Hepatocyte (in vitro differentiated cells): ENCODE results near the gene PAPPA.

Experiments
- EZH2 ChIP-seq: fragments of 200-600 bp; sonication (generic); IDR thresholded peaks from 2 replicates; pipeline ENCODE4 v1.6.1; 2016; ENCODE audit warnings: antibody characterized with exemption, mild to moderate bottlenecking, borderline replicate concordance
- EZH2phosphoT487 ChIP-seq: fragments of 200-600 bp; sonication (generic); IDR thresholded peaks from one replicate; pipeline ENCODE4 v1.6.1; 2018; ENCODE audit warnings: antibody characterized with exemption, mild to moderate bottlenecking, low read depth, moderate library complexity; ENCODE audit not compliant: unreplicated experiment, severe bottlenecking
- TF ChIP-seq, protein P1 (sequence below): fragments of 200-600 bp; sonication (generic); IDR thresholded peaks from 2 replicates; pipeline ENCODE4 v1.5.1; 2016; ENCODE audit warnings: antibody characterized with exemption, mild to moderate bottlenecking; ENCODE audit not compliant: poor library complexity

DNA sequence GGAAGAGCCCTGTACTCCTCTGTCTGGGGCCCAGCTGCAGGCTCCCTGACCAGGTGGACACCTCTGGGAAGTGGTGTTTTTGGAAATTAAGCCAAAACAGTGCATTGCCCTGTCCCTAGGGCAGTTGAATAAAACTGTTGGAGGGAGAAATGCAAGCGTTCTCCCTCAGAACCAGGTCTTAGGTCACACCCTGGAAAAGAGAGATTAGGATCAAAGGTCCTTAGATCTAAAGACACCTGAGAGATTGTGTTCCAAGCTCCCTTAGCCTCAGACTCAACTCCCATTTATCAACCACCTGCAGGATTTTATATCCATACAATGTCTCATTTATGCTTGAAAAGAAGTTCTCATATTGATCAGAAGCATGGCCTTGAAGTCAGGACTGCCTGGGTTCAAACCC is 64.8 kb downstream of the PAPPA start:
- TF ChIP-seq, protein P1, sequence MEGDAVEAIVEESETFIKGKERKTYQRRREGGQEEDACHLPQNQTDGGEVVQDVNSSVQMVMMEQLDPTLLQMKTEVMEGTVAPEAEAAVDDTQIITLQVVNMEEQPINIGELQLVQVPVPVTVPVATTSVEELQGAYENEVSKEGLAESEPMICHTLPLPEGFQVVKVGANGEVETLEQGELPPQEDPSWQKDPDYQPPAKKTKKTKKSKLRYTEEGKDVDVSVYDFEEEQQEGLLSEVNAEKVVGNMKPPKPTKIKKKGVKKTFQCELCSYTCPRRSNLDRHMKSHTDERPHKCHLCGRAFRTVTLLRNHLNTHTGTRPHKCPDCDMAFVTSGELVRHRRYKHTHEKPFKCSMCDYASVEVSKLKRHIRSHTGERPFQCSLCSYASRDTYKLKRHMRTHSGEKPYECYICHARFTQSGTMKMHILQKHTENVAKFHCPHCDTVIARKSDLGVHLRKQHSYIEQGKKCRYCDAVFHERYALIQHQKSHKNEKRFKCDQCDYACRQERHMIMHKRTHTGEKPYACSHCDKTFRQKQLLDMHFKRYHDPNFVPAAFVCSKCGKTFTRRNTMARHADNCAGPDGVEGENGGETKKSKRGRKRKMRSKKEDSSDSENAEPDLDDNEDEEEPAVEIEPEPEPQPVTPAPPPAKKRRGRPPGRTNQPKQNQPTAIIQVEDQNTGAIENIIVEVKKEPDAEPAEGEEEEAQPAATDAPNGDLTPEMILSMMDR: no peak
- TF ChIP-seq EZH2: no peak
- no peak for TF ChIP-seq EZH2phosphoT487
